Right atrium auricular region (tissue), 2 donors: ENCODE measurements around the gene USP20. TPM values are rescaled to one million over a fixed set of nuclear protein-coding genes. Genes with fewer than 3 reads are reported as not detected.

ENCODE experiments used
- DNase-seq: peaks from one replicate; pipeline ENCODE4 v3.0.0-alpha.2; 2019; ENCODE audit warnings: low spot score
- H3K27ac ChIP-seq, 2 donors: fragments of 200-600 bp; sonication (generic); 1 replicate in 1 of 2; 2 replicates in 1 of 2; pipeline ENCODE4 v1.5.1; 2016 to 2019
- H3K27me3 ChIP-seq, 2 donors: fragments of 200-600 bp; sonication (generic); one replicate each; pipeline versions ENCODE4 v1.5.1 to v1.6.0; 2017 to 2019
- H3K36me3 ChIP-seq: fragments of 200-600 bp; sonication (generic); one replicate; pipeline ENCODE4 v1.5.1; 2016
- H3K4me1 ChIP-seq, 2 donors: fragments of 200-600 bp; sonication (generic); one replicate each; pipeline versions ENCODE4 v1.5.1 to v1.6.0; 2017 to 2019
- H3K4me3 ChIP-seq, 2 donors: fragments of 200-600 bp; sonication (generic); 1 replicate in 1 of 2; 2 replicates in 1 of 2; pipeline ENCODE4 v1.5.1; 2017 to 2019; ENCODE audit warnings: mild to moderate bottlenecking in 1 of 2, moderate library complexity in 1 of 2
- H3K9me3 ChIP-seq, 2 donors: fragments of 200-600 bp; sonication (generic); one replicate each; pipeline ENCODE4 v1.5.1; 2019
- CTCF ChIP-seq, 2 donors: fragments of 200-600 bp; sonication (generic); IDR thresholded peaks; one replicate each; pipeline ENCODE4 v1.5.1; 2019; ENCODE audit warnings: antibody characterized with exemption in 2 of 2
- total RNA-seq, 2 donors: library from RNA; depleted of rRNA; stranded (reverse); fragments of >200 nt; gene quantifications; one replicate each; pipeline ENCODE4 v1.1.0, GENCODE V29; 2016

USP20 gene
- total RNA-seq, 2 donors from 2014 or later: 12.9 to 14.5 TPM

GRCh38 chr9:129810116-129810515, 25.1 kb upstream of the USP20 start:
- DNase-seq: no peak
- Histone ChIP-seq H3K9me3 (no peaks in the 10 kb centered on the region), H3K4me3 (no peak overlapping the region), H3K27ac (no peak overlapping the region), H3K4me1 (no peaks in the 10 kb centered on the region), H3K36me3 (peaks cover 34% of the 10 kb centered on the region), H3K27me3 (no peaks in the 10 kb centered on the region)
- TF ChIP-seq CTCF (IDR thresholded peaks at IDR 0.05): no peak

GRCh38 chr9:129810788-129811187, 24.5 kb upstream of the USP20 start:
- Histone ChIP-seq H3K27ac (no peak overlapping the region), H3K4me1 (no peaks in the 10 kb centered on the region), H3K4me3 (no peak overlapping the region), H3K27me3 (no peaks in the 10 kb centered on the region), H3K9me3 (no peaks in the 10 kb centered on the region), H3K36me3 (peaks cover 38% of the 10 kb centered on the region)
- TF ChIP-seq CTCF (IDR thresholded peaks at IDR 0.05): no peak
- DNase-seq: no peak

GRCh38 chr9:129811967-129812363, 23.3 kb upstream of the USP20 start:
- no peak for DNase-seq
- H3K27ac ChIP-seq: no peak overlapping the region
- no peaks in the 10 kb centered on the region for H3K4me1 ChIP-seq
- H3K27me3 ChIP-seq: no peaks in the 10 kb centered on the region
- no peaks in the 10 kb centered on the region for H3K9me3 ChIP-seq
- no peak overlapping the region for H3K4me3 ChIP-seq
- peaks cover 48% of the 10 kb centered on the region for H3K36me3 ChIP-seq
- TF ChIP-seq CTCF (IDR thresholded peaks at IDR 0.05): no peak

GRCh38 chr9:129812385-129812784, 22.9 kb upstream of the USP20 start:
- Histone ChIP-seq H3K36me3 (peaks cover 48% of the 10 kb centered on the region), H3K4me3 (no peak overlapping the region), H3K4me1 (no peaks in the 10 kb centered on the region), H3K27me3 (no peaks in the 10 kb centered on the region), H3K9me3 (no peaks in the 10 kb centered on the region), H3K27ac (no peak overlapping the region)
- no peak for TF ChIP-seq CTCF (IDR thresholded peaks at IDR 0.05)
- DNase-seq: no peak

- Histone ChIP-seq H3K27ac (no peak overlapping the region), H3K27me3 (no peaks in the 10 kb centered on the region), H3K4me3 (no peak overlapping the region), H3K4me1 (no peaks in the 10 kb centered on the region), H3K9me3 (no peaks in the 10 kb centered on the region), H3K36me3 (peaks cover 58% of the 10 kb centered on the region)
- DNase-seq: no peak
- no peak for TF ChIP-seq CTCF (IDR thresholded peaks at IDR 0.05)
Measured at GRCh38 chr9:129813661-129814060, 21.6 kb upstream of the USP20 start.

GRCh38 chr9:129814432-129815223, 20.6 kb upstream of the USP20 start:
- H3K36me3 ChIP-seq: peaks cover 50% of the 10 kb centered on the region
- no peak for TF ChIP-seq CTCF (IDR thresholded peaks at IDR 0.05)
- no peak for DNase-seq

More at GRCh38 chr9:129814432-129815223, 20.6 kb upstream of the USP20 start:
- no peaks in the 10 kb centered on the region for H3K27me3 ChIP-seq
- no peaks in the 10 kb centered on the region for H3K9me3 ChIP-seq
- H3K4me3 ChIP-seq: no peak overlapping the region
- no peak overlapping the region for H3K27ac ChIP-seq
- H3K4me1 ChIP-seq: no peaks in the 10 kb centered on the region
